ENCODE measurements around the gene SRXN1. TPM values are rescaled to one million over a fixed set of nuclear protein-coding genes. Genes with fewer than 3 reads are reported as not detected.
A peak's percentile ranks its signal among the peaks of the same experiment; 100 is the strongest.

The SRXN1 gene
- polyA plus RNA-seq, 2 donors = 16.7 to 41.0 TPM

DNA sequence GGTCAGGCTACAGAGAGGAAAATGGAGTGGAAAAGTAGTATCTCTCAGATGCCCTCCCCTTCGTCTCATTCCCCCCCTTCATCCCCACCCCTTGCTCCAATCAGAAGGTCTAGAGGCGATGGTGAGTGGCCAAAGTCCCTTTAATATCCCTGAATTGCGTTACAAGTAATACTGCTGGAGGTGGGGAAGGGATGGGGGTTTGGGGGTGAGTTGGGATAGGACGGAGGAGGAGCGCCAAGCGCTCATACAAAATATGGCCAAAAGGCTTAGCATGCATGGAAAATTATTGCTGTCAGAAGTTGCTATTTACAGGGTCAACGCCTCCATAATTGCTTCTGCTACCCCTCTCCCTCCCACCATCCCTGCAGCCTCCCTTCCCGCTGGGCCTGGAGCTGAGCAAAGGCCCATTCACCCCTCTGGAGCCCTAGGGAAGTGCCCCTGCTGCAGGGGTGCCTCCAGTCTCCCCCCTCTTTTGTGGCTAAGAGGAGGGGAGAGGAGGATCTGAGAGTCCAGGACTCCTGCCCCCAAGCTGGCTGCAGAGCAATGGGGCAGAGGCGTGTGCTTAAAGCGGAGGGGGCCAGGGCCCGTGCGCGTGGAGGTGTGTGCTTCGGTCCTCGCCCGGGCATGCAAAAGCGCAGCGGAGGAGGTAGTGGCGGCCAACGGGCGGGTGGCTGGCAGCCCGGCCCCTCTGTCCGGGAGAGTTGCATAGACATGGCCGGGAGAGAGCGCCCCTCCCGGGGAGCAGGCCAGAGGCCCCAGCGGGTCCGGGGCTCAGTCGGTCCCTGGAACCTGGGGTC, 8.7 kb upstream of the SRXN1 start:
- Histone ChIP-seq H3K4me1 (ENCODE audit: control insufficient read depth in 2 of 2, insufficient read depth in 2 of 2, low read length in 1 of 2) (peaks cover 0 to 6% of the 10 kb centered on the region in 2 donors), H3K27me3 (ENCODE audit: control insufficient read depth in 1 of 2, insufficient read depth in 2 of 2, low read length in 2 of 2) (peaks cover 0 to 12% of the 10 kb centered on the region in 2 donors), H3K4me3 (ENCODE audit: low read depth in 1 of 2, low read length in 2 of 2) (no peak overlapping the region), H3K27ac (ENCODE audit: low read depth in 2 of 2, low read length in 1 of 2) (no peak overlapping the region), H3K9me3 (ENCODE audit: control insufficient read depth in 2 of 2, insufficient read depth in 1 of 2, low read depth in 1 of 2, low read length in 1 of 2) (no peaks in the 10 kb centered on the region), H3K36me3 (ENCODE audit: control insufficient read depth in 2 of 2, insufficient read depth in 2 of 2, low read length in 1 of 2) (no peaks in the 10 kb centered on the region)
- 16 to 22% methylated on average over 26 to 29 of the region's 29 CpGs for WGBS, 2 donors

DNA sequence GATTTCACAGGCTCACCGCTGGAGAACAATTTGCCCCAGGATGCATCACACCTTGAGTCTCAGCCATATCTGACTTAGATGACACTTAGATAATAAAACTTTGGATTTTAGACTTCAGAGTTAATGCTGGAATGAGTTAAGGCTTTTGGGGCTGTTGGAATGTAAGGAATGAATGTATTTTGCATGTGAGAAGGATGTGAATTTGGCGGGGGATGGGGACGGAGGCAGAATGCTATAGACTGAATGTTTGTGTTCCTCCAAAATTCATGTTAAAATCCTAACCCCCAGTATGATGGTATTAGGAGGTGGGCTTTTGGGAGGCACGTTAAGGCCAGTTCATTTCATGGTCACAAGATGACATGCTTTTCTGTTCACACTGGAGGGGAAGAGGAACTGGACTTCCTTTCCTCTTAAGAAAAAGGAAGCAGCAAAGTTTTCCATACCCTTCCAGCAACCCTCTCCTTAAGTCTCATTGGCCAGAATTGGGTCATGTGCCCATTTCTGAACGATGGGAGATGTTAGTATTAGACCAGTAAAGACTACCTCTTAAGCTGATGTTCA, 5.8 kb upstream of the SRXN1 start:
- WGBS, 2 donors = 39 to 41% methylated on average over 5 of the region's 5 CpGs
- peaks cover 0 to 5% of the 10 kb centered on the region in 2 donors for H3K27me3 ChIP-seq (ENCODE audit: control insufficient read depth in 1 of 2, insufficient read depth in 2 of 2, low read length in 2 of 2)
- no peak overlapping the region for H3K27ac ChIP-seq (ENCODE audit: low read depth in 2 of 2, low read length in 1 of 2)
- no peaks in the 10 kb centered on the region for H3K9me3 ChIP-seq (ENCODE audit: control insufficient read depth in 2 of 2, insufficient read depth in 1 of 2, low read depth in 1 of 2, low read length in 1 of 2)
- H3K4me1 ChIP-seq (ENCODE audit: control insufficient read depth in 2 of 2, insufficient read depth in 2 of 2, low read length in 1 of 2) = peaks cover 0 to 8% of the 10 kb centered on the region in 2 donors
- no peak overlapping the region for H3K4me3 ChIP-seq (ENCODE audit: low read depth in 1 of 2, low read length in 2 of 2)
- H3K36me3 ChIP-seq (ENCODE audit: control insufficient read depth in 2 of 2, insufficient read depth in 2 of 2, low read length in 1 of 2) = no peaks in the 10 kb centered on the region

DNA sequence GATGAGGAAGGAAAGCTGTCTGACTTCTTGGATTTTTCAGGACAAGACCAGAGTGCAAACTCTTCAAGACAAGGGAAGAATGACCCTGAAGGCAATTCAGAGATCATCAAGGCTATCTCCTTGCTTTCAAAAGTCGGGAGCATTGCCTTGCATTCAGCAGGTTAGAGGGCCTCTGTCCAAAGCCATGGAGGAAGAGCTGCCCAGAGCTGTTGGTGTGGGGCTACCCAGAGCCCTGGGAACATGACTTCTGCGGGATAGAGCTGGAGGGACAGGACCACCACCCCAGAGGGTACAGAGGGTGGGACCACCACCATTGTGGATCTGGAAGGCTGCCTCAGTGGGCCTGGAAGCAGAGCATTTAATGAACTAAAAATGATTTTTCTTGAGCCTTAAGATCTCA, 5.2 kb upstream of the SRXN1 start:
- no peaks in the 10 kb centered on the region for H3K9me3 ChIP-seq (ENCODE audit: control insufficient read depth in 2 of 2, insufficient read depth in 1 of 2, low read depth in 1 of 2, low read length in 1 of 2)
- peaks cover 0 to 5% of the 10 kb centered on the region in 2 donors for H3K27me3 ChIP-seq (ENCODE audit: control insufficient read depth in 1 of 2, insufficient read depth in 2 of 2, low read length in 2 of 2)
- H3K4me1 ChIP-seq (ENCODE audit: control insufficient read depth in 2 of 2, insufficient read depth in 2 of 2, low read length in 1 of 2) = peaks cover 0 to 10% of the 10 kb centered on the region in 2 donors
- no peaks in the 10 kb centered on the region for H3K36me3 ChIP-seq (ENCODE audit: control insufficient read depth in 2 of 2, insufficient read depth in 2 of 2, low read length in 1 of 2)
- WGBS, 2 donors = 29 to 40% methylated on average over 2 of the region's 2 CpGs
- H3K4me3 ChIP-seq (ENCODE audit: low read depth in 1 of 2, low read length in 2 of 2) = no peak overlapping the region
- no peak overlapping the region for H3K27ac ChIP-seq (ENCODE audit: low read depth in 2 of 2, low read length in 1 of 2)

DNA sequence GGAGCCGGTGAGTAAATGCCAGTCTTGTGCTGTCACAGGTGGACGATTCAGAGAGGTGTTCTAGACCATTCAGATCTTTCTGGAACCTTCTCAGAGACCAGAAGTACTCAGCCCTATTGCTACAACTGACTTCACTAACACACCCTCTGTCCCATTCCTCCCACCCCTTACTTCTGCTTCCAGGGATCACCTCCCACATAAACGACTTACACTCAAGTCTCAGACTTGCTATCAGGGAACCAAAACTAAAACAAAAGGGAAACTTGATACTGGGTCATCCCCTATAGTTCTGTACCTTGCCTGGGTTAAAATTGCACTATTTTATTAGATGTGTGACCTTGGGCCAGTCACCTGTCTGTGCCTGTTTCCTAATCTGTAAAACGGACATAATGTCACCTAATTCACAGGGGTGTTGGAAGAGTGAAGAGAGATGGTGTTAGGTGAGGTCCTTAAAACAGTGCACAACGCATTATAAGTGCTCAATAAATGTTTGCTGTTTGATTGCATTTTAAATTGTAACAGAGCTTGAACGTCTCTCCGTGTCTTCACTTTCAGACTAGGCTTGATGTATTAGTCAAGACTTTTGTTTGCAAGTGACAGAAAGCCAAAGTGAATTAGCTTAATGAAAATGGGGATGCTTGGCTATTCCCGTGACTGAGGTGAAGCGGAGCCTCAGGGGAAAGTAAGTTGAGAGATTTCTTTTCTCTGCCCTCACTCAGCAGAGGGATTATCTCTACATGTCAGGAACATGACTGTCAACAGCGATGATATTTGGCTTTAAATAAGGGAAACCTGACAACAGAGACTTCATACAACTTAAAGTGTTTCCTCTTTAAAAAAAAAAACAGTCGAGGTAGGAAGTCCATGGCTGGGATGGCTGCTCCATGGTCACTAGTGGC, 3.0 kb upstream of the SRXN1 start:
- Histone ChIP-seq H3K27ac (ENCODE audit: low read depth in 2 of 2, low read length in 1 of 2) (no peak overlapping the region), H3K4me1 (ENCODE audit: control insufficient read depth in 2 of 2, insufficient read depth in 2 of 2, low read length in 1 of 2) (peaks cover 2 to 7% of the 10 kb centered on the region in 2 donors), H3K4me3 (ENCODE audit: low read depth in 1 of 2, low read length in 2 of 2) (no peak overlapping the region), H3K27me3 (ENCODE audit: control insufficient read depth in 1 of 2, insufficient read depth in 2 of 2, low read length in 2 of 2) (no peaks in the 10 kb centered on the region), H3K36me3 (ENCODE audit: control insufficient read depth in 2 of 2, insufficient read depth in 2 of 2, low read length in 1 of 2) (no peaks in the 10 kb centered on the region), H3K9me3 (ENCODE audit: control insufficient read depth in 2 of 2, insufficient read depth in 1 of 2, low read depth in 1 of 2, low read length in 1 of 2) (no peaks in the 10 kb centered on the region)
- 71 to 76% methylated on average over 11 of the region's 11 CpGs for WGBS, 2 donors

DNA sequence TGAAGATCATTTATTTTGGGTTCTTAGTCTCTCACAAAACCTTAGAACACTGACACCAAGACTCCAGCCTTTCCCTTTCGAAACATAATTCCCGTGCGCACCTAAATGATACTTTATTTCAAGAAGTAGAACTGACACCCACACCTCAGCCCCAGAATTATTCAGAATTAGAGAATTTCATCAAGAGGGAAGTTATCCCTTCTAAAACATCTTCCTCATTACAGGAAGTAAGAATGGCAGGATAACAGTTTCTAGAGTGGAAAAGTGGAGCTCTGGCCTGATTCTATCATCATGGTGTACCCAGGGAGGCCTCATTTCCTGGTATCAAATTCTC, 1.4 kb upstream of the SRXN1 start:
- Histone ChIP-seq H3K9me3 (ENCODE audit: control insufficient read depth in 2 of 2, insufficient read depth in 1 of 2, low read depth in 1 of 2, low read length in 1 of 2) (no peaks in the 10 kb centered on the region), H3K4me1 (ENCODE audit: control insufficient read depth in 2 of 2, insufficient read depth in 2 of 2, low read length in 1 of 2) (peaks cover 2 to 7% of the 10 kb centered on the region in 2 donors), H3K27me3 (ENCODE audit: control insufficient read depth in 1 of 2, insufficient read depth in 2 of 2, low read length in 2 of 2) (no peaks in the 10 kb centered on the region), H3K36me3 (ENCODE audit: control insufficient read depth in 2 of 2, insufficient read depth in 2 of 2, low read length in 1 of 2) (peaks cover 7 to 9% of the 10 kb centered on the region in 2 donors), H3K4me3 (ENCODE audit: low read depth in 1 of 2, low read length in 2 of 2) (no peak overlapping the region), H3K27ac (ENCODE audit: low read depth in 2 of 2, low read length in 1 of 2) (no peak overlapping the region)
- 89 to 92% methylated on average over 3 of the region's 3 CpGs for WGBS, 2 donors

DNA sequence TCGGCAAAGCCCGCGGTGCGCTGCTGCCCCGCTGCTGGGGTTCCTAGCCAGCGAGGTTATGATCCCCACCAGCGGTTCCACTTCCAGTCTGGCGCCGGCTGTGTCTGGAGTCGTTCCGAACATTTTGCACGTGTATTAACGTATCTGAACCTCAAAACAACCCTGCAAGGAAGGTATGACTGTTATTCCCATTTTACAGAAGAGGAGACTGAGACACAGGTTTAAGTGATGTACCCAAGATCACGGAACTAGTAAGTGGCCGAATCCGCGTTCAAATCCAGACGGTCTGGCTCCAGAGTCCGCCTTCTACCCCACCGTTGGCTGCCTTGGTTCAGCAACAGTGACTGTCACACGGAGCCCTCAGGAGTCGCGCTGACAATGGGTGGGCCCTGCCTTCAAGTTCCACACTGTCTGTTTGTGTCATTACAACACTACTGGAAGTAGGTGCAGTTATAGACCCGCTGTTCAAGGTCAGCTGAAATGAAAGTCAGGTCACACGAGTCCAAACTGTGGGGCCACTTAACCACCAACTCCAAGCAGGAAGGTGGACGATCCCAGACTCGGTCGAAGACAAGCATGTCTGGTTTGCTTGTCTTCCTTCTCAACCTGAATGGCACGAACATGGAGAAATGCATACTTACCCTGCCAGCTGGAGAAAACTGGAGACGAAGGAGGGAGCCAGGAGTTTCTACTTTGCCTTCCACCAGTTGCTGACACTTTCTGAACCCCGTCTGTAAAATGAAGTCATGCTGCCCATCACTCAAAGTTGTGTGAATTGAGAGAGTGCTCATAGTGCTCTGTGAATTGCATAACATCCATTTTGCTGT, 803 bp upstream of the SRXN1 start:
- H3K36me3 ChIP-seq (ENCODE audit: control insufficient read depth in 2 of 2, insufficient read depth in 2 of 2, low read length in 1 of 2) = peaks cover 8 to 9% of the 10 kb centered on the region in 2 donors
- 14 to 16% methylated on average over 31 of the region's 31 CpGs for WGBS, 2 donors
- peak overlapping the region; percentile 48 to 81 for H3K27ac ChIP-seq (ENCODE audit: low read depth in 2 of 2, low read length in 1 of 2)
- no peaks in the 10 kb centered on the region for H3K9me3 ChIP-seq (ENCODE audit: control insufficient read depth in 2 of 2, insufficient read depth in 1 of 2, low read depth in 1 of 2, low read length in 1 of 2)
- H3K4me3 ChIP-seq (ENCODE audit: low read depth in 1 of 2, low read length in 2 of 2) = peak overlapping the region; percentile 80 to 90
- H3K27me3 ChIP-seq (ENCODE audit: control insufficient read depth in 1 of 2, insufficient read depth in 2 of 2, low read length in 2 of 2) = no peaks in the 10 kb centered on the region
- peaks cover 2 to 7% of the 10 kb centered on the region in 2 donors for H3K4me1 ChIP-seq (ENCODE audit: control insufficient read depth in 2 of 2, insufficient read depth in 2 of 2, low read length in 1 of 2)

DNA sequence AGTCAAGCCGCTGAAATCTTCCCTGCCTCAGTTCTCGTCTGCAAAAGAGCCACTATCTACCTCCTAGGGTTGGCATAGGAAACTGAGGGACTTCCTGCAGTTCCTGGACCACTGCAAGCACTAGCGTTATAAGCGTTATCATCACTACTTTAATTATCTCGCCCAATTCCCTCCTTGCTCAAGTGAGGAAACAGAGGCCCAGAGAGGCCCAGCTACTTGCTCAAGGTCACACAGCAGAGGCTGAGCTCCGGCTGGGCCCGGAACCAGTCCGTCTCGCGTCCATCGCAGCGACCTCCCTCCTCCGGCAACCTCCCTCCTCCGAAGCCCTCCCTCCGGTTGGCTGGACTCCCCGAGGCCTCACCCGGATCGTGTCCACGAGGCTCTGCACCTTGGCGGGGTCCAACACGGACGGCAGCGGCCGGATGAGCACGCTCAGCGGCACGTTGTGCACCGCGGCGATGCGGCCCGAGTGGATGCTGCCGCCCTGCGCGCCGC, 338 bp downstream of the SRXN1 start:
- WGBS, 2 donors = 3 to 4% methylated on average over 36 of the region's 36 CpGs
- Histone ChIP-seq H3K4me3 (ENCODE audit: low read depth in 1 of 2, low read length in 2 of 2) (peak overlapping the region; percentile 80 to 90), H3K9me3 (ENCODE audit: control insufficient read depth in 2 of 2, insufficient read depth in 1 of 2, low read depth in 1 of 2, low read length in 1 of 2) (peaks cover 0 to 4% of the 10 kb centered on the region in 2 donors), H3K27me3 (ENCODE audit: control insufficient read depth in 1 of 2, insufficient read depth in 2 of 2, low read length in 2 of 2) (no peaks in the 10 kb centered on the region), H3K27ac (ENCODE audit: low read depth in 2 of 2, low read length in 1 of 2) (peak overlapping the region; percentile 81 to 89), H3K4me1 (ENCODE audit: control insufficient read depth in 2 of 2, insufficient read depth in 2 of 2, low read length in 1 of 2) (peaks cover 2 to 7% of the 10 kb centered on the region in 2 donors), H3K36me3 (ENCODE audit: control insufficient read depth in 2 of 2, insufficient read depth in 2 of 2, low read length in 1 of 2) (peaks cover 17 to 19% of the 10 kb centered on the region in 2 donors)

DNA sequence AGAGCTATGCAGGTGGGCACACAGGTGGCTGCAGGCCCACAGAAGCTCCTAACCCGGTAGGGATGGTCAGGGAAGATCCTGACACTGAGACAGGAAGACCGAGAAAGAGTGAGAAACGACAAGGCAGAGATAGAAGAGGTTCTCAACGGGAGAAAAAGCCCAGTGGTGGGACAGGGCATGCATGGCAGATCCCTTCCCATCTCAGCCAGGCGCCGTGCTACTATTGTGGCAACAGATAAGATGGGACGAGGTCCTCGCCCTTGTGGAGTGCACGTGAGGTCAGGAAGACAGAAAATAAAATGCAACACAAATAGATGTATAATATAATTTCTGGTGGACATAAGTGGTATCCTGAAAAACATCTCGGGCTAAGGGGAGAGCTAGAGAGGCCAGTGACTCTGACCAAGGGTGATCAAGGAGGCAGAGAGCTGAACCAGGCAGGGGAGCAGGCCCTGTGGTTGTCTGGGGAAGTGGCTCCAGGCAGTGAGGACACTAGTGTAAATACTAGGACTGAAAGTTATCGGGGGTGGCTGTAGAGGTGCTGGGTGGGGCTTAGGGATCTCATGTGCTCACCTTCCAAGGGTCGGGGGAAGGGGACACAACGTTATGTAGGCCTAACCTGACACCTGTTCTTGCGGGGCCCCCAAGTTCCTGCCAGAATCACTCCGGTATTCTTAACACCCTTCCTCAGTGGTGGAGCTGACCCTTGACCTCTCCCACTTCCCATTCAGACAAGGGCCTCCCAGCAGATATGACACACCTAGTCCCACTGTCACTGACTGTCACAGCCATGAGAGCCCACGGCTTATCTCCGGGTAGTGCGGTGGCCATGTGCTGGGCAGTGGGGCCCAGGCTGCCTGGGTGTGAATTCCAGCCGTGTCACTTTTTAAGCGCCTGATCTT, 1.0 kb downstream of the SRXN1 start:
- Histone ChIP-seq H3K27me3 (ENCODE audit: control insufficient read depth in 1 of 2, insufficient read depth in 2 of 2, low read length in 2 of 2) (no peaks in the 10 kb centered on the region), H3K36me3 (ENCODE audit: control insufficient read depth in 2 of 2, insufficient read depth in 2 of 2, low read length in 1 of 2) (peaks cover 19 to 24% of the 10 kb centered on the region in 2 donors), H3K27ac (ENCODE audit: low read depth in 2 of 2, low read length in 1 of 2) (peak overlapping the region; percentile 81 to 89), H3K4me3 (ENCODE audit: low read depth in 1 of 2, low read length in 2 of 2) (peak overlapping the region; percentile 80 to 90), H3K9me3 (ENCODE audit: control insufficient read depth in 2 of 2, insufficient read depth in 1 of 2, low read depth in 1 of 2, low read length in 1 of 2) (peaks cover 0 to 4% of the 10 kb centered on the region in 2 donors), H3K4me1 (ENCODE audit: control insufficient read depth in 2 of 2, insufficient read depth in 2 of 2, low read length in 1 of 2) (peaks cover 2 to 7% of the 10 kb centered on the region in 2 donors)
- 56 to 60% methylated on average over 20 of the region's 20 CpGs for WGBS, 2 donors
